ENCODE results near the gene TMEM191C.

GRCh38 chr22:21451545-21452520, 15.4 kb upstream of the TMEM191C start:
- TF ChIP-seq CTCF (IDR thresholded peaks at IDR 0.05; ENCODE audit: insufficient read depth, low read length, poor library complexity, severe bottlenecking), result no peak
- TF ChIP-seq EZH2phosphoT487 (conservative IDR thresholded peaks at IDR 0.05; ENCODE audit: low read length), result no peak
